Endodermal cell (in vitro differentiated cells): ENCODE measurements around the gene GATD1. TPM values are rescaled to one million over a fixed set of nuclear protein-coding genes. Genes with fewer than 3 reads are reported as not detected.

ENCODE experiments used
- DNase-seq: peaks from one replicate; pipeline ENCODE4 v3.0.0-alpha.2; 2017
- H3K27ac ChIP-seq: 2 replicates; pipeline ENCODE4 v1.5.1; 2013; ENCODE audit warnings: mild to moderate bottlenecking, low read depth, low read length, moderate library complexity
- H3K27me3 ChIP-seq: 2 replicates; pipeline ENCODE4 v1.6.1; 2013; ENCODE audit warnings: mild to moderate bottlenecking, low read length, moderate library complexity; ENCODE audit not compliant: insufficient read depth, control insufficient read depth, poor library complexity, severe bottlenecking
- H3K36me3 ChIP-seq: 2 replicates; pipeline ENCODE4 v1.7.0; 2013; ENCODE audit warnings: mild to moderate bottlenecking, low read length, moderate library complexity; ENCODE audit not compliant: control insufficient read depth, insufficient read depth
- H3K4me1 ChIP-seq: one replicate; pipeline ENCODE4 v1.7.0; 2013; ENCODE audit warnings: low read length; ENCODE audit not compliant: control insufficient read depth, insufficient read depth
- H3K4me3 ChIP-seq: 2 replicates; pipeline ENCODE4 v1.5.1; 2013; ENCODE audit warnings: mild to moderate bottlenecking, low read length, moderate library complexity
- H3K9ac ChIP-seq: 2 replicates; pipeline ENCODE4 v1.6.1; 2013; ENCODE audit warnings: mild to moderate bottlenecking, low read length, moderate library complexity; ENCODE audit not compliant: poor library complexity, severe bottlenecking; ENCODE audit errors: extremely low read depth
- H3K9me3 ChIP-seq: 2 replicates; pipeline ENCODE4 v1.6.1; 2013; ENCODE audit warnings: mild to moderate bottlenecking, low read length, moderate library complexity; ENCODE audit not compliant: control insufficient read depth
- H3K27ac Mint-ChIP-seq: 2 replicates; pipeline ENCODE4 v1.8.0; 2020; ENCODE audit warnings: mixed read lengths
- H3K27me3 Mint-ChIP-seq: 2 replicates; pipeline ENCODE4 v1.8.0; 2021; ENCODE audit warnings: mild to moderate bottlenecking, mixed read lengths; ENCODE audit not compliant: insufficient read depth
- H3K36me3 Mint-ChIP-seq: 2 replicates; pipeline ENCODE4 v1.8.0; 2020; ENCODE audit warnings: low read depth, mixed read lengths
- H3K4me1 Mint-ChIP-seq: 2 replicates; pipeline ENCODE4 v1.8.0; 2020; ENCODE audit warnings: mixed read lengths
- H3K4me3 Mint-ChIP-seq: 2 replicates; pipeline ENCODE4 v1.8.0; 2020; ENCODE audit warnings: mild to moderate bottlenecking, moderate library complexity, mixed read lengths
- H3K9me3 Mint-ChIP-seq: 2 replicates; pipeline ENCODE4 v1.8.0; 2020; ENCODE audit warnings: mild to moderate bottlenecking, mixed read lengths
- CTCF ChIP-seq: fragments of 200-600 bp; sonication (generic); conservative IDR thresholded peaks from 2 replicates; pipeline ENCODE4 v1.5.0; 2021; ENCODE audit warnings: antibody characterized with exemption, mild to moderate bottlenecking
- WGBS, 2 experiments: methylation state at CpG; one replicate each; pipeline versions ENCODE4 v1.1.5 to v1.1.7; 2013; ENCODE audit warnings: missing lambda C conversion rate in 2 of 2, mixed read lengths in 1 of 2; ENCODE audit not compliant: insufficient coverage in 1 of 2, insufficient read length in 1 of 2; 5-methylcytosine and 5-hydroxymethylcytosine counted together
- total RNA-seq, 2 donors: library from RNA; stranded (reverse); fragmentation: NEBNext Ultra II Directional in 1 of 2; extraction: Animal tissue kit (Norgen Biotek cat#: 25700) in 1 of 2; gene quantifications; 2 replicates in 1 of 2; 3 replicates in 1 of 2; pipeline ENCODE4 v1.2.1, GENCODE V29; 2021

The GATD1 gene
- total RNA-seq, 2 donors from 2014 or later = 57.2 to 63.2 TPM

GRCh38 chr11:764322-765024 is 12.8 kb downstream of the GATD1 start:
- TF ChIP-seq CTCF = no peak
- DNase-seq = no peak
- H3K9ac ChIP-seq = no peak overlapping the region
- H3K27ac ChIP-seq = no peak overlapping the region
- peaks cover 56% of the 10 kb centered on the region for H3K36me3 ChIP-seq
- Mint-ChIP-seq H3K27me3 (no peaks in the 10 kb centered on the region), H3K4me1 (no peaks in the 10 kb centered on the region), H3K27ac (no peak overlapping the region), H3K36me3 (peaks cover 56% of the 10 kb centered on the region), H3K4me3 (no peak overlapping the region), H3K9me3 (no peaks in the 10 kb centered on the region)
- H3K27me3 ChIP-seq = no peaks in the 10 kb centered on the region
- no peaks in the 10 kb centered on the region for H3K4me1 ChIP-seq
- no peaks in the 10 kb centered on the region for H3K9me3 ChIP-seq
- no peak overlapping the region for H3K4me3 ChIP-seq
- 96% methylated on average over 15 to 18 of the region's 18 CpGs for WGBS, 2 experiments

- 95 to 98% methylated on average over 11 to 22 of the region's 22 CpGs for WGBS, 2 experiments
- no peaks in the 10 kb centered on the region for H3K9me3 Mint-ChIP-seq
- H3K27ac ChIP-seq = no peak overlapping the region
These were observed 13.6 kb downstream of the GATD1 start for GRCh38 chr11:763549-764321.

GRCh38 chr11:763073-763463 is 14.2 kb downstream of the GATD1 start:
- Histone ChIP-seq H3K9ac (no peak overlapping the region), H3K9me3 (no peaks in the 10 kb centered on the region), H3K27me3 (no peaks in the 10 kb centered on the region), H3K27ac (no peak overlapping the region), H3K4me3 (no peak overlapping the region), H3K36me3 (peaks cover 62% of the 10 kb centered on the region), H3K4me1 (no peaks in the 10 kb centered on the region)
- Mint-ChIP-seq H3K27me3 (no peaks in the 10 kb centered on the region), H3K27ac (peak overlapping the region; percentile 58), H3K36me3 (peaks cover 58% of the 10 kb centered on the region), H3K4me3 (no peak overlapping the region), H3K9me3 (no peaks in the 10 kb centered on the region), H3K4me1 (no peaks in the 10 kb centered on the region)
- WGBS, 2 experiments = 73 to 83% methylated on average over 8 to 17 of the region's 24 CpGs
- peak; percentile 85 for DNase-seq
- TF ChIP-seq CTCF = no peak

More at GRCh38 chr11:763549-764321, 13.6 kb downstream of the GATD1 start:
- Histone ChIP-seq H3K27me3 (no peaks in the 10 kb centered on the region), H3K36me3 (peaks cover 61% of the 10 kb centered on the region), H3K9me3 (no peaks in the 10 kb centered on the region), H3K4me3 (no peak overlapping the region), H3K9ac (no peak overlapping the region), H3K4me1 (no peaks in the 10 kb centered on the region)
- DNase-seq = no peak
- Mint-ChIP-seq H3K36me3 (peaks cover 53% of the 10 kb centered on the region), H3K27ac (peak overlapping the region; percentile 58), H3K4me1 (no peaks in the 10 kb centered on the region), H3K4me3 (no peak overlapping the region), H3K27me3 (no peaks in the 10 kb centered on the region)
- no peak for TF ChIP-seq CTCF
